ENCODE results near the gene KAZALD1. TPM values are rescaled to one million over a fixed set of nuclear protein-coding genes. Genes with fewer than 3 reads are reported as not detected.
A peak's percentile ranks its signal among the peaks of the same experiment; 100 is the strongest.

The KAZALD1 gene
- total and polyA plus RNA-seq, 8 donors = 0.19 to 1.6 (median 1.0) TPM

- Histone ChIP-seq H3K27me3 (no peaks in the 10 kb centered on the region), H3K27ac (no peak overlapping the region), H3K4me1 (peaks cover 5 to 12% (median 6%) of the 10 kb centered on the region in 3 donors), H3K4me3 (no peak overlapping the region), H3K36me3 (peaks cover 0 to 25% (median 18%) of the 10 kb centered on the region in 3 donors), H3K9me3 (no peaks in the 10 kb centered on the region)
- no peak for DNase-seq
- TF ChIP-seq CTCF (IDR thresholded peaks at IDR 0.05) = no peak
- FAIRE-seq = no peak
- 71 to 81% methylated on average over 5 of the region's 5 CpGs for WGBS, 2 donors
- intact Hi-C loops (cut with DNase I) = no loop called here
- no peak for ATAC-seq
These were observed 23.3 kb upstream of the KAZALD1 start for GRCh38 chr10:101038484-101038883.

- 93 to 100% methylated on average over 3 of the region's 3 CpGs for WGBS, 2 donors
These were observed 21.7 kb upstream of the KAZALD1 start for GRCh38 chr10:101040061-101040460.

GRCh38 chr10:101040851-101041250, 20.9 kb upstream of the KAZALD1 start:
- DNase-seq (no peak), FAIRE-seq (no peak), ATAC-seq (no peak)

More at GRCh38 chr10:101040061-101040460, 21.7 kb upstream of the KAZALD1 start:
- H3K9me3 ChIP-seq = no peaks in the 10 kb centered on the region
- H3K4me3 ChIP-seq = no peak overlapping the region
- ATAC-seq = no peak
- intact Hi-C loops (cut with DNase I) = no loop called here
- peaks cover 5 to 12% (median 6%) of the 10 kb centered on the region in 3 donors for H3K4me1 ChIP-seq
- no peak for TF ChIP-seq CTCF (IDR thresholded peaks at IDR 0.05)
- no peaks in the 10 kb centered on the region for H3K27me3 ChIP-seq
- DNase-seq = no peak
- no peak for FAIRE-seq
- H3K36me3 ChIP-seq = peaks cover 0 to 25% (median 18%) of the 10 kb centered on the region in 3 donors
- H3K27ac ChIP-seq = no peak overlapping the region

GRCh38 chr10:101041252-101041761, 20.5 kb upstream of the KAZALD1 start:
- TF ChIP-seq CTCF (IDR thresholded peaks at IDR 0.05) = peak; percentile 56 to 83 (median 76)
- H3K4me1 ChIP-seq = peaks cover 5 to 12% (median 6%) of the 10 kb centered on the region in 3 donors
- DNase-seq = peak; percentile 77 to 83 (median 80)
- H3K9me3 ChIP-seq = no peaks in the 10 kb centered on the region
- peak; percentile 57 to 84 (median 74) for ATAC-seq
- 21 to 29% methylated on average over 5 to 6 of the region's 6 CpGs for WGBS, 2 donors
- H3K27me3 ChIP-seq = no peaks in the 10 kb centered on the region
- H3K36me3 ChIP-seq = peaks cover 0 to 16% (median 12%) of the 10 kb centered on the region in 3 donors
- peak; percentile 54 for FAIRE-seq
- H3K4me3 ChIP-seq = no peak overlapping the region
- H3K27ac ChIP-seq = no peak overlapping the region
- intact Hi-C loops (cut with DNase I) = no loop called here

More at GRCh38 chr10:101040851-101041250, 20.9 kb upstream of the KAZALD1 start:
- TF ChIP-seq CTCF (IDR thresholded peaks at IDR 0.05) = no peak
- H3K4me3 ChIP-seq = no peak overlapping the region
- H3K9me3 ChIP-seq = no peaks in the 10 kb centered on the region
- intact Hi-C loops (cut with DNase I) = no loop called here
- H3K36me3 ChIP-seq = peaks cover 0 to 20% (median 17%) of the 10 kb centered on the region in 3 donors
- no peaks in the 10 kb centered on the region for H3K27me3 ChIP-seq
- H3K4me1 ChIP-seq = peaks cover 5 to 12% (median 6%) of the 10 kb centered on the region in 3 donors
- H3K27ac ChIP-seq = no peak overlapping the region
- WGBS, 2 donors = 39 to 43% methylated on average over 2 of the region's 2 CpGs

- WGBS, 2 donors = 57 to 74% methylated on average over 4 of the region's 4 CpGs
- Histone ChIP-seq H3K36me3 (peaks cover 0 to 8% (median 7%) of the 10 kb centered on the region in 3 donors), H3K9me3 (no peaks in the 10 kb centered on the region), H3K4me1 (peaks cover 5 to 12% (median 6%) of the 10 kb centered on the region in 3 donors), H3K27me3 (no peaks in the 10 kb centered on the region), H3K4me3 (peak overlapping the region in 2 of 4 donors; percentile 43 to 44), H3K27ac (peak overlapping the region; percentile 80 to 96 (median 85))
- no peak for FAIRE-seq
- TF ChIP-seq CTCF (IDR thresholded peaks at IDR 0.05) = no peak
- no peak for DNase-seq
- intact Hi-C loops (cut with DNase I) = no loop called here
- no peak for ATAC-seq
These were observed 19.7 kb upstream of the KAZALD1 start for GRCh38 chr10:101042118-101042517.
